Measurements from ENCODE around the gene HBD.

DNA sequence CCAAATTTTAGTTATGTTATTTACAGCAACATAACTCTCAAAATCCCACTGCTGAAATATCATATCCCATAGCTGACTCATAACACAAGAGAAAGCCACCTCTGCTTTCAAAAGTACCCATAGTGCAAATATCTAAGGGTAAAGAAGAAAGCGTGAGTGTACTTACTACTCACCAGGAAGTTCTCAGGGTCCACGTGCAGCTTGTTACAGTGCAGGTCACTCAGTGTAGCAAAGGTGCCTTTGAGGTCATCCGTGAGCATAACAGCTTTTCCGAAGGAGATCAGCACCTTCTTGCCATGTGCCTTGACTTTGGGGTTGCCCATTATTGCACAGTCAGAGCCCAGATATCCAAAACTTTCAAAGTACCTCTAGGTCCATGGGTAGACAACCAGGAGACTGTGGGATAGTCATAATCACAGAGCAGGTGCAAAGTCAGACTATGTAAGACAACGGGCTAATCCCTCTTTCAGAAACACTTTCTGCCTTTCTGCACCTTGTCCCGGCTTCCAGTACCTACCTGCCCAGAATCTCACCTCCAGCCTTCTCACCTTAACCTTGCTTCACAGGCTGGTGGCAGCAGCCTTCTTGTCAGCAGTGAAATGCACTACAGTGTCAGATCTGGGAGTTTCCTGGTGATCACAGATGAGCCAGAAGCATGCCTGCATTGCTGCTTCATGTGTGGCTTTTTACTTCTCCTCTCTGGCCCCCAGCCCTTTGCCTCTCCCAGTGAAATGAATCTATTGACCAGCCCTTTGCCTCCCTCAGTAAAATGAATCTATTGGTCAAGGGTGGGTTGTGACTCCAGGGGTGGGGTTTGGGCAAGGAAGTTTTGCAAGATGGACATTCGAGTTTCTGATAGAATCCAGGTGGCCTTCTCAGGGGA, 8.9 kb upstream of the HBD start:
- TF ChIP-seq CTCF (IDR thresholded peaks at IDR 0.05) (no peak), POLR2AphosphoS5 (IDR thresholded peaks at IDR 0.05) (no peak), POLR2A (IDR thresholded peaks at IDR 0.05) (no peak)
